ENCODE measurements around the gene DEXI.
"Not testable (repeated sequence)": the region's sequence is repeated elsewhere in the genome, so short reads cannot be mapped to it uniquely, and the experiment has no call there.

Gene DEXI

DNA sequence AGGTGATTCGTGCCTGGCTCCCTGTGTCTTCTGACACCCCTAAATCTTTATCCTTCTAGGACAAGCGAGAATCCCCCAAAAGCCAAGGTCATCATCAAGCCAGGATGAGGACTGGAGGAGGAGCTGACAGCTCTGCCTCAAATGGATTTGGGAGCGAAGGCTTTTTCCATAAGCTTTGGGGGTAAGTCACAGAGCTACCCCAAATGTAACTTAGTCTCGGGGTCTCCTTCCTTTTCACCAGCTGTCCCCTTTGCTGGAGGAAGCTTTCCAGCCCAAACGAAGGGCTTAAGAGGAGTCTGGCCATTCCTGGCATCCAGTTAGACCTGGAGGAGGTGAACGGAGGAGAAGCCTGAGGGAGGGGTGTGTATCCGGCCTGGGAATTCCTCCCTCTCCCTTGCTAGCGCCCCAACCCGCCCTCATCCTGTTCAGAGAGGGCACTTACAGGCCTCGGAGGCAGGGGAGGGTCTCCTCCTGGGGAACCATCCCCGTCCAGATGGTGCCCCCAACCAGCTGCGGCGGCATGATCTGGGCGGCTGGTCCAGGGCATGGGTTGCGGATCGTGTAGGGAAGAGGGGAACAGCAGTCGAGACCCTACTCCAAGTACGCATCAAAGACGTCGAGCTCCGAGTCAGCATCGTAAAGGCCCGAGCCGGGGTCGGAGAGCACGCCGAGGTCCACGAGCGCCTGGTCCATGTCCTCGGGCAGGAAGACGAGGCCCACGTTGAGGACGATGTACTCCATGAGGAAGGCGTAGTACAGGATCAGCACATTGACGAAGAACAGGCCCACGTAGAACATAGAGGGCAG, 938 bp downstream of the DEXI start:
- no peak for DNase-seq (ENCODE audit: low read depth)

DNA sequence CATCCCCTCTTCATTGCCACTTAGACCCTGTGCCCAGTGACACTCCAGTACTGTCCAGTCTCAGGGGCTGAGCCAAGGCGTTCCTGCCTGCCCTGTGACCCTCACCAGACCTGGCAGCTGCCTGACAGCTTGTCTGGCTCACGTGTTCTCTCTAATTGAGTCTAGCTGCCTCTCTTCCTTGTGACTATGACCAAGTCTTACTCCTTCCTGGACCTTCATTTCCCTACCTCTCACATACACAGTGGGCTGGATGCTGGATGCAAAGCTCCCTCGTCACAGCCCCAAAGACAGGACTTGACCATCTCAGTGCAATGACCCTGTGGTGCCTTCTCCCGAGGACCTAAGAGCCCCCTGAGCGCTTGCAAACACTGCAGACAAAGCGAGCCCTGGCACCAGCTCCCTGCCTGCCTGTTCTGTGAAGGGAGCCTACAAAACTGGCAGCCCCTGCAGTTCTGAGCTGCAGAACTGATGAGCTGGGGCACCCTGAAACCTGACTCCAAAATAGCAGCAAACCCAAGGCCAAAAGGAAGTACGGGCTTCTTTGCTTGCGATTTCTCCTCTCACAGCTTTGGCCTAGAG, 1.7 kb downstream of the DEXI start:
- no peak for DNase-seq (ENCODE audit: low read depth)

DNA sequence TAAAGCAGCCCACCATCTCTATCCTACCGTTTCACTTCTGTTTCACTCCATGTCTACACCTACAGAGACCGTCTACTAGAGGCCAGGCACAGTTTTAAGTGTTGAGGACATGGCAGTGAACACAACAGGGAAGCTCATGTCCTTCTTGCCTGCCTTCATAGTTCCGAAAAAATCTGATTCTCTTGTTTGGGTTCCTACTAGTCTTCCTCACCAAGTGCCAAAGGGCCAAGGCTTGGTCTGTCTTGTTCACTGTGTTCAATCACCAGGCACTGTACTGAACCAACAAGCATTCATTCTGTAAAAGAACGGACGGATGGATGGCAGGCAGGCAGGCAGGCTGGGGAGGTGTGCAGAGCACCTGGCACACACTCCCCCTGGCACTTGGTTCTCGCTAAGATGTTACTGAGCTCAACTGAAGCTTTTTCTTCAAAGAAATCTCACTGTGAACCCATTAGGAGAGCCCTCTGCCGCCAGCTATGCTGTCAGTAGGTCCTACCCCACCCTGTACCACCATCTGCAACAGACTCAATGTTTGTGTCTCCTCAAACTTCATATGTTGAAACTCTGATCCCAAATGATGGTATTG, 2.5 kb downstream of the DEXI start:
- DNase-seq (ENCODE audit: low read depth): no peak

DNA sequence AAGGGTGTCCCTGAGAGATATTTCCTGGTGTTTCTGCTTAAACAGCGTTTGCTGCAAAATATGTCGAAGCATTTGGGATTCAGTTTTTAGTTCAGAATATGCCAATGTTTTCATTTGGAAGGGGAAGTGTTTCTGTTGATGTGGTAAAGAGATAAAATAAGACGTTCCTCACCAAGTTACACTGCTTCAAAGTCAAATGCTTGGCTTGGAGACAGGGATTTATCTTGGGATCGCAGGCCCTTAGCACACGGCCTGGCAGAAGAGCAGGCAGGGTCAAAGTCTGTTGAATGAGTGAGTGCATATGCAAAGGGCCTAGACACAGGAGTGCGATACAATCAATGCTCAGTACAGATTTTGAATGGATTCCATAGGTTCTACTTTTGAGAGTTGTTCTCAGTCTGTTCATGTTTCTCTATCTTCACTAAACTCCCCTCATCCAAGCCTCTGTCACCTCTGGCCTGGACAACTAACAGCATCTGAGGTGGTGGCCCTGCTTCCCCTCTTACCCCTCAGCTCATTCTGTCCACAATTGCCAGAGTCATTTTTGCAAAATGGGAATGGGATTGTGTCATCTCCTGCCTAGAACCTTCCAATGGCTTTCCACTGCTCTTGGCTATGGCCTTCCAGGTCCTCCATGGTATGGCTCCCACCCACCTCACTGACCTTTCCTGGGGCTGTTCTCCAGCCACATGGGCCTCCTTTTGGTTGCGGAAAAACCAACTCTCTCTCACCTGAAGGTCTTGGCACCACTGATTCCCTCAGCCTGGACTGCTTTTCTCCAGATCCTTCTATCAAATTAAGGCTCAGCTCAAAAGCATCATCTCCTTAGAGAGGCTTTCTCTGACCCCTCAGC, 3.2 kb downstream of the DEXI start:
- DNase-seq (ENCODE audit: low read depth): no peak

DNA sequence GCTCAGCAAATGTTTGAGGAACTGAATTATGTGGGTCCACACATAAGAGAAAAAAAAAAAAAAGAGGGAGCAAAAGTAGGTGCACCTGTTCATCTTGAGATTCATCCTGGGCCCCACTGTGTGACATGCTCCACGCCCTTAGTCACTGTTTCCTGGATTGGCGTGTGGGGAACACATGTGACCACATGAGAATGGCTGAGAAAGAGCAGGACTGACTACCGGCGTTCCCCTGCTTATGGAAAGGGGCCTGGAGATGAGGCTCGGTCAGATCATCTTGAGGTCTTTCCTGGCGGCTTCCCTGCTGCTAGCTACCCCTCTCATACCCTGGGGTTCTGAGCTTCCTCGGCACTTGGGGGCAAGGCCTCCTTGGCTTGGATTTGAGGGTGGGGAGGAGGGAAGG, 3.9 kb downstream of the DEXI start:
- no peak for DNase-seq (ENCODE audit: low read depth)

DNA sequence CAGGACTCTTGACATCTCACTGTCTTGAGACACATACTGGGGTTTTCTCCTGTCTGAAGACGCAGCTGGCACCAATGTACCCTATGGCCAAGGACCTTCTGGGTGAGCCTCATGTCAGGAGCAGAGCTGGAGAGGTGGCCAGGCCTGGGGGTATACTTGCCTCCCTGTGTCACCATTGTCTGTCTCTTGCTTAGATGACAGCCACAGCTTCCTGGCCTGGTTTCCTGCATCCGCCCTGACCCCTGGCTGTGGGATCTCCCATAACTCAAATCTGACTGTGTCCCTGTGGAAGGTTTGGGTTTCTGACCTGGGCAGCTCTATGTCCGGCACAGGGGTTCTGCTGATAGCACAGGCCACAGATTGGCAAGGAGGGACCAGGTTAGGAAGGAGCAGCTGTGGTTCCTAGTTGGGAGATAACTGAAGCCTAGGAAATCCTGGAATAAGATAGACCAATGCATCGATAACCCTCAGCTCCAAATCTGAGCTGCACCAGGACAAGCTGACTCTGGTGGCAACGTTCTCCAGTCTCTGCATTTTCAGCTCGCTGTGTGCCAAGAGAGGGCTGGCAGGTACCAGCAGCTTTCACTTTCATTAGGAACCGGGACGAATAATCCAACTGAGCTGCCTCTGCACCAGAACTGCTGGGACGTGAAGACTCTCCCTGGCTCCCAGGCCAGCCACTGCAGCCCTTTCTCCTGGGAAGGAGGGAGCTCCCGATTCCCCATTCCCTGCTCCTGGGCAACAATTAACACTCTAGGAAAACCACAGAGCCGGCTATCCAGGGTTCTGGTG, 5.0 kb downstream of the DEXI start:
- no peak for DNase-seq (ENCODE audit: low read depth)

DNA sequence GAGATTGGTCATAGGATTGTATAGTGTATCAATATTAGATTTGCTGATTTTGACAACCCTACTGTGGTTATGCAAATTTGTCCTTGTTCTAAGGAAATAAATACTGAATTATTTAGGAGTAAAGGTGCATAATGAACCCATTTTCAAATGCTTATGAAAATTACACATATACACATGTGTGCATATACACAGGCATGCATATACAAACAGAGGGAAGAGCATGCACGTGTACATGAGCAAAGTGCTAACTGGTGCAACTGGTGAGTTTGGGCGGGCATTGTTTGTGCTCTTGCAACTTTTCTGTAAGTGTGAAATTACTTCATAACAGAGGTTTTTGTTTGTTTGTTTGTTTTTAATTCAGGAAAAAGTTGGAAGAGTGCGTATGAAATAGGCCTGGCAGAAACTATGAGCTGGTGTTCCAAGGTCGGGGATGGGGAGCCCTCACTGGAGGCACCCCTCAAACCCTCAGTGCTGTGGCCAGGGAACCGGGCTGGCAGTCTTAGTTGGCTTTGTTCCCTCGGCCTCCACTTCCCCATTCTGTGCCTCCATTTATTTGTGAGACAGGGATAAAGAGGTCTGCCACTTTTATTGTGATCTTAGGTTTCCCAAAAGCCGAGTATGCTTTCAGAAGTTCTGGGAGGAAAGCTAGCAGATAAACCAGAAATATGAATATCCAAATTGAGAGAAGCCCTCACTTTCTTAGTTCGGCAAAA, 5.8 kb downstream of the DEXI start:
- DNase-seq (ENCODE audit: low read depth): no peak

DNA sequence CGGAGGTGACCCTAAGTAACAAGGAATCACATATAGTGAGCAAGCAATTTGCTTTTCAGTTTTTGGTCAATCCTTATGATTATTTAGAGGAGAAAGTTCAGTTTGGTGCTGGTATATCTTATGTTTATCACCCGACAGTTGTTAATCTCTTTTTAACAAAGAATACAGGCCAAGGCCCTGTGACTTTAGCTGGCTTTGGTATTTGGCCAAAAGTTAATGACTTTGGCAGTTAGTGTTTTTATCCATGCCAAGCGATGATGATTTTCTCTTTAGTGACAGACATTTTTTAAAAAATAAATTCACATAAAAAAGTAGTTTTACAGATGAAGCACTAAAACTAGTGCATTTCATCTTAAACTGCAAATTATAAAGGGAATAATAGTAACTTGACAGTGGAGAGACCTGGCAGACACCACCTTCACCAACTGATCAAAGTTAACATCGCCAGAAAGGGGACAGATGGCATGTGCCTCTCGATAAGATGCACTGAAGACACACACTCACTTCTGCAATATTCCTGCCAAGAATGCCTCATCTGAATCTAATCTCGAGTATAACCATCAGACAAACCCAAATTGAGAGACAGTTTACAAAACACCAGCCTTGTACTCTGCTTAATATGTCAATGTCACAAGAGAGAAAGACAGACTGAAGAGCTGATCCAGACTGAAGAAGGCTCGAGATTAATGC, 6.9 kb downstream of the DEXI start:
- DNase-seq (ENCODE audit: low read depth): no peak

DNA sequence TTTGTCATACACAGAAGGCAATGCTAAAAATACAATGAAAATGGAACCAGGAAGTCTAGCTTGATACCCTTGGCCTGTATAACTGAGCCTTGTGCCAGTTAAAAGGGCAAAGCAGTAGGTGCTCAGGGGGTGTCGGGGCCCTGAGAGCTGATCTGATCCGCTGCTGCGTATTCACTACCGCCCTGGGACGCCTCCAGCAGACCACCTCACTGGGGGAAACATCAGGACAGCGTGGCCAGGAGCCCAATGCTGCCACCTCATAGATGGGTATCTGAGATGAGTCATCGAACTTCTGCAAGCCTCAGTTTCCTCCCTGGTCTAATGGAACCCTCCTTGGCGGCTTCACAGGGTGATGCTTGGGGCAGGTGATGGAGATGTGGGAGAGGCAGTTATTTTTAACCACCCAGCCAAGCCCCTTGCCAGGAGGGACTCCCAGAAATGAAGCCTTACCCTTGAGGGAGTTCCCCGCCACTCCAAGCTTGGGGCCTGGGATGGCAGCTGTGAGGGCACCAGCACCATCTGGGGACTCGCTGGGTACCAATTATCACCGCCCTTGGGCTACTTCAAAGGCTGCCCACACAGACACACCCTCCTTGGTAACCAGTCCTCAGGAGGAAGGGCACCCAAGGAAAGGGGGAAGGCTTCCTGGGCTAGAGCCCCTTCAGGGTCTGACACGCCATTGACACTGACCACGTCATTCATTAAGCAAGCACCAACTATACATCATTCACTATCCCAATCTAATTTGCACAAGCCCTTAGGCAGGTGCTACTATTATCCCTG, 7.8 kb downstream of the DEXI start:
- DNase-seq (ENCODE audit: low read depth): no peak

DNA sequence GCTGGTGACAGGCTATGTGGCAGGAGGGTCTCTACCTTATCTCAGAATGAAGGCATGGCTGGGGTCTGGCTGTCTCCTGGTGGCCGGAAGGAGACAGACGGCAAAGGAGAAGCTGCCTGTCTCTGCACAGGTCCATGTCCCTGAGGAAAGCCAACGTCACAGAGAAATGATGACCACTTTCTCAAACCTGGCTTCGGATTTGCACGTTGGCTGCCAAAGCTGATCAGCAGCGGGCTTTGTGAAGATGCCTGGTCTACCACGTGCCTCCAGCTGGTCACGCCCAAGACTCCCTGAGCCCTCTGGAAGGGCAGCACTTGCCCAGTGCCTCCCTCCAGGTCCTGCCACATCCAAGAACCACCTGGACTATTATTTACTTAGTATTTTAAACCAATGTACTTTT, 8.4 kb downstream of the DEXI start:
- DNase-seq (ENCODE audit: low read depth): no peak

DNA sequence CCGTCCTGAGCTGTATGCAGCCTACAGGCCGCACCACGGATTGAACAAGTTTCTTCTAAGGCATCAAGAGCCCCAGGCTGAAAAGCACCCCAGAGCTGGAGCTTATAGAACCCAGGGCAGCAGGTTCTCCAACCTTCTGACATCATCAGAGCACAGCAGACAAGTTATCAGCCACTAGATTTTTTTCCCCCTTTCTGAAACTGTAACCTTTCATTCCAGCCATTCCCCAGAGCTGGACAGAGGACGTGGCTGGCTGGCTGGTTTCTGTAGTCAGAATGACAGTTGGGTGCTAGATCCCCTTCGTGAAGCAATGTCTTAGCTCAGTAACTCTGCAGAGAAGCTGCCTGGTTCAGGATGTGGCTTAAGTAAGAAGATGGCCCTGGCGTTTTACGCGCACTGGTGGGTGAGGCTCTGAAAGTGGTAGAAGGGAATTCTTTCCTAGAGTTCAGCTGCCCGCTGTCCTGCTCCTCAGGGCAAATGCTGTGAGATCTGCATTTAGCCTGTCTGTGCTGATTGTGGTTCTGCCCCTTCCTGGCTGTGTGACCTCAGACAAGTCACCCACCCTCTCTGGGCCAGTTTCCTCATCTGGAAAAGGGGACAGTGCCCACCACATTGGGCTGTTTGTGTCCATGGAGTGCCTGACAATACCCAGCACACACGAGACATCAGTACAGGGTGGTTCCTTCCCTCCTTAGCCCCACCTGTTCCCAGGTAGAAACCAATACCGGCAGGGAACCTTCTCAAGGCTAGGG, 9.1 kb downstream of the DEXI start:
- DNase-seq (ENCODE audit: low read depth): no peak

DNA sequence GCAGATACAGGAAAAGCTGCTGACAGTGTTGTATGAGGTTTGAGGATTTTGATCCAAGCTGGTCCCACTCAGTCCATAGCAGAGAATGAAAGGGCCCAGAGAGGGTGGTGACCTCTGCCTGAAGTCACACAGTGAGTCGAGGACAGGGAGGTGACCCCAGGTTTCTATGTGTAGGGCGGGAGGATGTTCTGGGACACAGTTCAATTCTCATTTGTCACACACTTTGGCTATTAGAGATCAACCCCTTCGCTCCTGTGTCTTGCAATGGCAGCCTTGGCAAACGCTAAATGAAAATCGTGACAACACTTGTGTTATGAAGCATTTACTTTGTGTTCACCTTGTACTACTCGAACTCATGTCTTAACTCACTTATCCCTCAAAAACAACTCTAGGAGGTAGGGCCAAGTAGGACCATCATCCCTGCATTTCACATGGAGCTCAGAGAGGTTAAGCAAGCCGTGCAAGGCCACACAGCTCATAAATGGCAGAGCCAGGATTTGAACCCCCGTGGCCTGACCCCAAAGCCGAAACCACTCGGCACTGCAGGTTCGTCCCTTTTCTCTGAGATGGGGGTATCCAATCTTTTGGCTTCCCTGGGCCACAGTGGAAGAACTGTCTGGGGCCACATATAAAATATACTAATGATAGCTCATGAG, 10.2 kb downstream of the DEXI start:
- no peak for DNase-seq (ENCODE audit: low read depth)

DNA sequence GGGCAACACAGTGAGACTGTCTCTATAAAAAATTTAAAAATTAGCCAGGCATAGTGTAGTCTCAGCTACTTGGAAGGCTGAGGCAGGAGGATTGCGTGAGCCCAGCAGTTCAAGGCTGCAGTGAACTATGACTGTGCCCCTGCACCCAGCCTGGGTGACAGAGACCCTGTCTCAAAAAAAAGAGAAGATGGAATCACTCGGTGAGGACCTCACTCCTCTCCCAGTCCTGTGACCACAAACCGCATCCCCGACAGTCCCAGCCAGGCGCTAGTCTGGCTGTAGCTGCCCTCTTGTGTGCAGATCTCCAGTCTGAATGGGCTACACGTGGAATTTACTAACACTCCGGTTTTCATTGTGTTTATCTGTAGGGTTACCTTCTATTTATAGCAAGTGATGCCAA, 11.1 kb downstream of the DEXI start:
- no peak for DNase-seq (ENCODE audit: low read depth)

DNA sequence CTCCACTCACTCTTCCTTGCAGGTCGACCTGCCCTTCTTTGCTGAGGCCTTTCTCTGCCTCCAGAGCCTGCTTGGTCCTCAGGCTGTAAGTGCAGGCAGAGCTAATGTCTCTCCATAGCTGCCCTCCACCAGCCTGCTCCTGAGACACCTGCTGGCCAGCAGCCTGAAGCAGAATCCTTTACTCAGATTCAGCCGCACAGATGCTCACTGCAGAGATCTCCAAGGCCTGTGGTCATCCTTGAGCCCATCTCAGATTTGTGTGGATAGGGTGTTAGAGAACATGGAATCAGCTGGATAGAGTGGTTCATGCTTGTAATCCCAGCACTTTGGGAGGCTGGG, 11.5 kb downstream of the DEXI start:
- no peak for DNase-seq (ENCODE audit: low read depth)

DNA sequence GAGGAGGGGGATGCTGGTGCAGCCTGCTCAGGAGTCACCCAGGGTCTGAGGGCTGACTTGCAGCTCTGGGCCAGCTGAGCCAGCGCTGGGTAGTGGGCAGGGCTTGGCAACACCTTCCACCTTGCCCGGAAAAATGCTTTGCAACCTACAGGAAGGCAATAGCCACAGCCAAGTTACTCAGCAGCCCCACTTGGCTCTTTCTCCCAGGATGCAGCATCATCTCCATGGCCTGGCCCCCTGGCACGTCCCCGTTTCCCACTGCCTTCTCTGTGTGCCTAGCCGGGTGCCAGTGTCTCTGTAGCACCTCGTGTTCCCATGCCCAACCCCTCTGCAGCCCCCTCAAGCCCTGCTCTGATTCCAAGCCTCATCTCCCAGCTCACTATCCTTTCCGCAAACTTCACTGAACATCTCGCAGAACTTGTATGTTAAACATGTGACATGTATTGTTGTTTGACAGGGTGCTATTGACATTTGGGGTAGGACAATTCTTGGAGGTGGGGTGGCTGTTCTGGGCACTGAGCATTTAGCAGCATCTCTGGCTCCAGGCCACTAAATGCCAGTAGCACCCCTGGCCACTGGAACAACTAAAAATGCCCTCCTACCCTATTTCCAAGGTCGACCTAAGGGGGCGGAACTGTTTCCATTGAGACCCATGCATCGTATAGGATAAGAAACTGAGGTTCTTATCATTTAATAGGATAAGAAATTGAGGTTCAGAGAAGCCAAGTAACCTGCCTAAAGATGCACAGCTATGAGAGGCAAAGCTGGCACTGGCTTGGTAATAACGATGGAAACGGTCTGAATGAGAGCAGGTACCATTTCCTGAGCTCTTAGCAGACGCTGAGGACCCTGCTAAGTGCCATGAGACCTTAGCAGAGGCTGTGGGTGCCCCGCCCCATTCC, 12.2 kb downstream of the DEXI start:
- no peak for DNase-seq (ENCODE audit: low read depth)

DNA sequence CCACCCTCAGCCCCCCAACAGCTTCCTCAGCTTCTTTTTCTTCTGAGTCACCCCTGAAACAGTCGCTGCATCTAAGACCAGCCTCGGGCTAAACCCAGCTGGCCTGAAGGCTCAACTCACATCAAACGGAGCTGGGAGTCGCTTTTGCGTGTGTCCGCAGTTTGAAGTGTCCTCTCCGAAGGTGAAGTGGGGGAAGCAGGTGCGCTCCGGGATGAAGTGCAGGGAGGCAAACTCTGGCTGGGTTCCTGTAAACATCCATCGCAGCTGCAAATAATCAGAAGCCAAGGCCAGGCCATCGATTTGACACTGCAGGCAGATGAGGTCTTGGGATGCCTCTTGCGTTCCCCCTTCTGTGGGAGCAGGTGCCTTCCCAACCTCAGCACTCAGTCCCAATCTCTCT, 13.2 kb downstream of the DEXI start:
- not testable (repeated sequence) for DNase-seq (ENCODE audit: low read depth)

DNA sequence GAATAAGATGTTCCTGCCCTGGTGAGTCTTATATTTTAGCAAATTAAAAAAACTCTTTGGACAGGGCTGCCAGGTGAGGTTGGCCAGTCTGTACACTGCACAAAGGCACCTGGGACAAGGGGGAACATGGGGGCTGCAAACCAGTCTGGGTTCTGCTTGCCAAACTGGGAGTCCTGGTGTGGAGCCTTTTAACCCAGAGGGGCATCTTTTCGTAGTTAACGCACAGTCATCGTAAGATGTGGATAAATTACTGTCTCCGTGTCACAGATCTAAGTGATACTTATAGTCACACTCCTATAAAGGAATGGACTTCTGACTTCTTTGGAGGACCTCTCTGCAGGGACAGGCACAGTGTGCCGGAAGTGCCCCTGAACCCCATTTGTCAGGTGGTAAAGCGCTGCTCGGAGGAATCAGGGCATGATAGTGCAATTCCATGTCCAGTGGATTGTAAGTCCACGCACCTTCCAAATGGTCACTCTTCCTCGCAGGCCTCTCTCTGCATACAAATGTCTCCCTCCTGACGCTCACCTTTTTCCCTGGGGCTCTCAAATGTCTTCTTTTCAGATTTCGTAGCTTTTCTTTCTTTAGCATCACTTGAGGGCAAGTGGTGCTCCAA, 14.7 kb downstream of the DEXI start:
- DNase-seq (ENCODE audit: low read depth): no peak

Measured in stimulated activated CD4-positive, alpha-beta T cell treated with anti-CD3 and anti-CD28 coated beads, Interleukin-2, amount 100 ng/mL, for 4 hours (primary cell).